Astrocyte (in vitro differentiated cells and primary cell): Measurements from ENCODE around the gene ATP2B2. TPM values are rescaled to one million over a fixed set of nuclear protein-coding genes. Genes with fewer than 3 reads are reported as not detected.

Experiments used
- DNase-seq: peaks from one replicate; pipeline ENCODE4 v3.0.0-alpha.2; 2010; ENCODE audit warnings: low read depth
- FAIRE-seq: peaks from 2 replicates; lab custom pipeline; 2011; peaks lifted over from hg19 to GRCh38; lab: Jason Lieb, UNC
- H2AFZ ChIP-seq: 2 replicates; pipeline ENCODE4 v1.6.0; 2012; ENCODE audit warnings: low read depth, low read length, inconsistent platforms
- H3K27ac ChIP-seq: 2 replicates; pipeline ENCODE4 v1.5.1; 2011; ENCODE audit warnings: low read depth, low read length, inconsistent platforms
- H3K27me3 ChIP-seq: 2 replicates; pipeline ENCODE4 v1.6.0; 2011; ENCODE audit warnings: low read length, inconsistent platforms; ENCODE audit not compliant: insufficient read depth
- H3K36me3 ChIP-seq: 2 replicates; pipeline ENCODE4 v1.5.1; 2011; ENCODE audit warnings: low read length, inconsistent platforms; ENCODE audit not compliant: insufficient read depth
- H3K4me1 ChIP-seq: 2 replicates; pipeline ENCODE4 v1.5.1; 2011; ENCODE audit warnings: low read length, inconsistent platforms; ENCODE audit not compliant: insufficient read depth
- H3K4me2 ChIP-seq: 2 replicates; pipeline ENCODE4 v1.6.0; 2012; ENCODE audit warnings: low read length, inconsistent platforms
- H3K4me3 ChIP-seq: 2 replicates; pipeline ENCODE4 v1.5.1; 2011; ENCODE audit warnings: low read depth, mild to moderate bottlenecking, low read length, inconsistent platforms; ENCODE audit not compliant: insufficient read depth
- H3K79me2 ChIP-seq: 2 replicates; pipeline ENCODE4 v1.6.0; 2012; ENCODE audit warnings: mild to moderate bottlenecking, low read length, inconsistent platforms; ENCODE audit not compliant: insufficient read depth
- H3K9ac ChIP-seq: 2 replicates; pipeline ENCODE4 v1.6.0; 2012; ENCODE audit warnings: mild to moderate bottlenecking, low read length, inconsistent platforms
- H3K9me3 ChIP-seq: 2 replicates; pipeline ENCODE4 v1.5.1; 2012; ENCODE audit warnings: low read depth, mild to moderate bottlenecking, low read length, inconsistent platforms; ENCODE audit not compliant: insufficient read depth
- H4K20me1 ChIP-seq: 2 replicates; pipeline ENCODE4 v1.6.0; 2012; ENCODE audit warnings: low read length, inconsistent platforms; ENCODE audit not compliant: insufficient read depth
- H3K27ac Mint-ChIP-seq: one replicate; pipeline ENCODE4 v1.8.0; 2021; ENCODE audit warnings: mild to moderate bottlenecking, mixed read lengths; ENCODE audit not compliant: unreplicated experiment
- H3K27me3 Mint-ChIP-seq: one replicate; pipeline ENCODE4 v1.8.0; 2021; ENCODE audit warnings: low read depth, mixed read lengths; ENCODE audit not compliant: unreplicated experiment
- H3K36me3 Mint-ChIP-seq: one replicate; pipeline ENCODE4 v1.8.0; 2021; ENCODE audit warnings: low read depth, mixed read lengths; ENCODE audit not compliant: unreplicated experiment
- H3K4me1 Mint-ChIP-seq: one replicate; pipeline ENCODE4 v1.8.0; 2021; ENCODE audit warnings: low read depth, mixed read lengths; ENCODE audit not compliant: unreplicated experiment
- H3K4me3 Mint-ChIP-seq: one replicate; pipeline ENCODE4 v1.8.0; 2021; ENCODE audit warnings: mild to moderate bottlenecking, moderate library complexity, mixed read lengths; ENCODE audit not compliant: unreplicated experiment
- H3K9me3 Mint-ChIP-seq: one replicate; pipeline ENCODE4 v1.8.0; 2021; ENCODE audit warnings: mild to moderate bottlenecking, mixed read lengths; ENCODE audit not compliant: unreplicated experiment
- CTCF ChIP-seq: IDR thresholded peaks from 2 replicates; pipeline ENCODE4 v1.5.1; 2011; ENCODE audit warnings: low read depth, mild to moderate bottlenecking, inconsistent platforms, low read length, moderate library complexity; ENCODE audit not compliant: insufficient read depth
- EZH2 ChIP-seq: IDR thresholded peaks from 2 replicates; pipeline ENCODE4 v1.6.1; 2012; ENCODE audit warnings: mild to moderate bottlenecking, low read length, inconsistent platforms; ENCODE audit not compliant: insufficient read depth
- total RNA-seq: library from RNA; stranded (reverse); gene quantifications from 2 replicates; pipeline ENCODE4 v1.2.1, GENCODE V29; 2021

ATP2B2 gene
- total RNA-seq, 1 donor from 2014 or later: 0.05 TPM

GRCh38 chr3:10453431-10454163, 51.8 kb downstream of the ATP2B2 start:
- no peak overlapping the region for H3K4me3 ChIP-seq

DNA sequence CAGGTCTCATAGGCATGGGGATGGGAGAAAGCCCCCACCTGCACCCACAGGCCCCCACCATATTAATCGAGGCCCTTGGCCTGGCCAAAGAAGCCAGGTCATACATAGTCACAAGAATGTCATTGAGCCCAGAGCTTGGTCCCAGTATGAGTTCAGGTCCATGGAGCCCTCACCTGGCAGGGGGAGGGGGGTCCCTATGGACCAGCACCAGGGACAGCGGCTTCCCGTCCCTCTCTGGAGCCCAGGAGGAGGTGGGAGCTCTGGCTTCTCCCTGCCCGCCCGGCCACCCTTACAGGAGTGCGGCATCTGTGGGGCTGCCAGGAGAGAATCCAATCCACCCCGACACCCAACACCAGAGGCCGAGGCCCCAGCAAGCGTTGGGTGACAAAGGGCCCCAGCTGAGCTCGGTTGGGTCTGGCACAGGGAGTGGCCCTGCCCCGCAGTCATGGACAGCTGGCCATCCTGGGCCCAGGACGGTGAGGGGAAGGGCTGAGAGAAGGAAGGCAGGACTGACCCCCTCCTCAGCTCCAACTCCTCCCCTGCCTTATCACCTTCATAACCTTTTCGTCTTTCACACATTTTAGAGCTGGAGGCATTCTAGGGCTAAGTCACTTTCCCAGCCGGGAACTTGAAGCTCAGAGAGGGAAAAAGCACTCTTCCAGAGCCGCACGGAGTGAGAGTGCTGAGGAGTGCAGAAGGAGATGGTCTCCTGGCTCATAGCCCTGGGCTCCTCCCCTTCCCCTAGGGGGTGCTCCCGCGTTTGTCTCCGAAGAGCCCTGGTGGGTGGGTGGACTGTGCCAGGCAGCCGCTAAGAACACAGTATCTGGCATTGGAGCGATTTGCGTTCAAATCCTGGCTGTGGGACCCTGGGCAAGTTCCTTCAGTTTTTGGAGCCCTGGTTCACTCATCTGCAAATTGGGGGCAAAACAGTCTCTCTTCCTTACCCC, 54.6 kb downstream of the ATP2B2 start:
- Histone ChIP-seq H4K20me1 (no peaks in the 10 kb centered on the region), H3K79me2 (no peaks in the 10 kb centered on the region), H3K4me2 (no peak overlapping the region), H3K27me3 (peaks cover 28% of the 10 kb centered on the region), H3K4me1 (peaks cover 2% of the 10 kb centered on the region), H3K9me3 (no peaks in the 10 kb centered on the region), H3K4me3 (no peak overlapping the region), H3K36me3 (no peaks in the 10 kb centered on the region), H2AFZ (no peak overlapping the region), H3K27ac (no peak overlapping the region), H3K9ac (no peak overlapping the region)
- H3K4me3 Mint-ChIP-seq: no peak overlapping the region
- no peak overlapping the region for H3K27ac Mint-ChIP-seq
- no peaks in the 10 kb centered on the region for H3K36me3 Mint-ChIP-seq
- no peak for TF ChIP-seq EZH2
- no peak for TF ChIP-seq CTCF
- no peak for DNase-seq
- no peaks in the 10 kb centered on the region for H3K9me3 Mint-ChIP-seq
- no peak for FAIRE-seq
- H3K4me1 Mint-ChIP-seq: no peaks in the 10 kb centered on the region
- peaks cover 71% of the 10 kb centered on the region for H3K27me3 Mint-ChIP-seq

More at GRCh38 chr3:10453431-10454163, 51.8 kb downstream of the ATP2B2 start:
- Histone ChIP-seq H2AFZ (no peak overlapping the region), H3K27ac (no peak overlapping the region), H3K9me3 (no peaks in the 10 kb centered on the region), H3K27me3 (peaks cover 25% of the 10 kb centered on the region), H3K4me2 (no peak overlapping the region), H3K79me2 (no peaks in the 10 kb centered on the region), H3K4me1 (no peaks in the 10 kb centered on the region), H3K9ac (no peak overlapping the region), H3K36me3 (no peaks in the 10 kb centered on the region), H4K20me1 (no peaks in the 10 kb centered on the region)
- H3K36me3 Mint-ChIP-seq: no peaks in the 10 kb centered on the region
- no peaks in the 10 kb centered on the region for H3K9me3 Mint-ChIP-seq
- no peaks in the 10 kb centered on the region for H3K4me1 Mint-ChIP-seq
- peaks cover 79% of the 10 kb centered on the region for H3K27me3 Mint-ChIP-seq
- FAIRE-seq (no peak), DNase-seq (no peak)
- TF ChIP-seq EZH2 (no peak), CTCF (no peak)
- no peak overlapping the region for H3K4me3 Mint-ChIP-seq
- H3K27ac Mint-ChIP-seq: no peak overlapping the region
